Measurements from ENCODE around the gene RCVRN.

DNA sequence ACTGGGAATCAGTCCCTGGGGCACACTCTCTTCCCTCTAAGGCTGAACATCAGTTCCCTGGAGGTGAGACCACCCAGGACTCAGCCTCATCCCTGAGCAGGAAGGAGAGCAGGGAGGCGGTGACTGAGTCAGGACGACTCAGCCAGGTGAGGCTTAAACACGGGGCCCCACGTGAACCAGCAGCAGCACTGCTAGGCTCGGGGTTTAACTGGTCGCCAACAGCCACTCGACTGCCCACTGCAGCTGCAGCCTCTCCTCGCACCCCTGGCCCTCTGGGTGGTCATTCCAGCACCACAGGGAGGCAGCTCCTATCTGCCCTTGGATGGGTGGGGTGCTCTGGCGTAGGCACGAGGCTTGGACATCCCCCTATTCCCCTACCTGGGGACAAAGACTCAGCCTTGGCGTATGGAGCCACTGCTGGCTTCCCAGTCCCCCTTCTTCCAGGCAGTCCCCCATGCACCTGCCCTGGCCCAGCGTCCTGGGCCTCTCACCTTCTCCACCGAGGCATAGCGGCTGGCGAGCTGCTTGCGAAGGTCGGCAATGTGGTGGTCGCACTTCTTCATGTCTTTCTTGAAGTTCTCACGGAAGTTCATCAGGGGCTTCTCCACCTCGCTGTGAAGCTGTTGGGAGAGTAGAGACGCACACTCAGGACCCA lies 21.2 kb upstream of the RCVRN start:
- no peak for TF ChIP-seq CTCF (IDR thresholded peaks at IDR 0.05)
- no peak for TF ChIP-seq POLR2A (IDR thresholded peaks at IDR 0.05)

All from right lobe of liver (tissue), 4 donors.